Stimulated activated CD8-positive, alpha-beta memory T cell treated with anti-CD3 and anti-CD28 coated beads, Interleukin-12 subunit alpha, Interleukin-12 subunit beta, amount 100 ng/mL, for 24 hours (primary cell): ENCODE measurements around the gene MSI2.

Source experiments
- DNase-seq: peaks from one replicate; pipeline ENCODE4 v3.0.0-alpha.2; 2020; ENCODE audit errors: extremely low read depth

Gene MSI2

GRCh38 chr17:57368637-57369336 is 112.5 kb downstream of the MSI2 start:
- DNase-seq, result no peak

DNA sequence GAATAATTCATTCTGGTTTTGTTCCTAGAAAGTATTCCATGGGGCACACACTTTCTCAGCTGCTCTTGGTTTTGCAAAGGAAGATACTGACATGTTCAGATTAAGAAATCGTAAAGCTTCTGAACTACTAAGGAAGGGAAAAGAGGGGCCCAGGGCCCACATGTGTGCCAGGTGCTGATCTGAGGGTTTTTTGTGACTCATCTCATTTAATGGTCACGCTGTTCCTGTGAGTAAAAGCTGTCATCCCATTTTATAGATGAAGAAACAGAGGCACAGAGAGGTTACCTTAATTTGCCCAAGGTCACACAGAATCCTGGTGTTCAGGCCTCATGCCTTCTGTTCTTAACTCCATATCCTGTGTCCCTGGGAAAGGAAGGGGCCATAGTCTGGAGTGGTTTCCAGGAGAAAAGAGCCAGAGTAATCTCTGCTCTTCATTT is 113.2 kb downstream of the MSI2 start:
- DNase-seq, result no peak

DNA sequence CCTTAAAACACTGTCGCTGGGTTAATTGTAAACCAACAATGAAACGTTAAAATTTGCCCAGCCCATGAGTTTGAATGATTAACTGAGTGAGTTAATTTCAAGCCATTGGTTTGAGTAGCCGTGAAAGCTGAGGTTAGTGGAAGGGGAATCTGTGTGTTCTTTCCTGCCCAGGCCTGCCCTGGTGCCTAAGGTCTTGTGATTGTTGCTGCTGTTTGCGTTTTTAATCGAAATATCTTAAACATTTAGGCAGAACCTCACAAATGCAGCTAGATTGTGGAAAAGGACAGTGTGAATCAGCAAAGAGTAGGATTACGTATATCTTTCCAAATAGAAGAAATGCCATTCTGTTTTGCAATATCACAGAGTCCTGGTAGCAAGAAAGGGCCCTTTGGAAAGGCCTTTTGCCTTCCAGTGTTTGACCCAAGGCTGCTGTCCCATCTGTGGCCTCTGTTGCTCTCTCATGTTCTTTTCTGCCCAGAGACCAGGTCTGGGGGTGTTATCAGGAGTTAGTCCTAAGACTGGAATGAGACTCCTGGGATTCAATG is 113.8 kb downstream of the MSI2 start:
- no peak for DNase-seq

- no peak for DNase-seq
Measured at GRCh38 chr17:57370619-57371018, 114.3 kb downstream of the MSI2 start.

DNA sequence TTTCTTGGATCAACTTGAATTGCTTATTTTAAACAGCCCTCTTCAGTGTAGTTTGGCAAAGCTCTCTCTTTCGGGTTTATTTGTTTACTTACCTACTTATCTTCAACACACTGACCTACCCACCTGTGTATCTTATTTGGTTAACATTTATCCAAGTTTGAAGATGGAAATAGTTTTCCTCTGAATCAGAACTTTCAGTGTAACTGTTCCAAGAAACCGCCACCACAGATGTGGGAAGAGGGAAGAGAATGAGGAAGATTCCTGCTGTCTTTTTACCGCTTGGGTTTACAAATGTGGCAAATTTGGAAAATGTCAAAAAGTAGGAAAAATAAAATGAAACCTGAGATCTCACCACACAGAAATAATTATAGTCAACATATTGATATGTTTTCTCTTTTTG is 115.8 kb downstream of the MSI2 start:
- no peak for DNase-seq

GRCh38 chr17:57373048-57373447 is 116.7 kb downstream of the MSI2 start:
- DNase-seq, result no peak

- no peak for DNase-seq
Measured at GRCh38 chr17:57373756-57374155, 117.4 kb downstream of the MSI2 start.

DNA sequence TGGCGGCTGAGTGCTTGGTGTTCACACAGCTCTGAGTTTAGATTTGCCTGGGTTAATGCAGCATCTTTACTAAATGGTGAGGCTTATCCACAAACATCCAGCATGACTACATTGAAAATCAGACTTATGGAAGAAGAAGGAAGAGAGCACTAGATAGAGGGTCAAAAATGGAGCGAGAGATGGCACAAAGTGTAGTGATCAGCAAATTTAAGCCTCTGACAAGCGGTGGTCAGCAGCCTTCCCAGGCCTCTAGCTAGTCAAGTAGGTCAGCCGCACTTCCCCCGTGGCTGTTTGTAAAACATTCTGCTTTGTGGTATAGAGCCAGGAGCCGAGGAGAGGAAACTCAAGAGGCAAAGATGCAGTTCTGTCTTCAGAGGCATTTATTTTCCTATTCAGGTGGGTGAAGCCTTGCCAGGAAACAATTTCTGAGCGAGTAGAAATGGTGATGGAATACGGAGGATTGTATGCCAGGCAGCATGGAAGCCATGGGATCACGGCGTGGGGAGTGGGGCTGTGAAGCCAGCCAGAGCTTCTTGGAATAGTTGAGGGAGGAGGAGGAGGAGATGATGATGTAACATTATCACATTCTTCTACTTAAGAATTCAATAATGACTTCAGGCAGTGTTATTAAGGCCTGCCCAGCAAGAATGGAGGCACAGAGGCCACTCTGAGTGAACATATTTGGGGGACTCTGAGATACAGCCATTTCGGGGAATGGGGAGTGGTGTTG is 118.9 kb downstream of the MSI2 start:
- no peak for DNase-seq

DNA sequence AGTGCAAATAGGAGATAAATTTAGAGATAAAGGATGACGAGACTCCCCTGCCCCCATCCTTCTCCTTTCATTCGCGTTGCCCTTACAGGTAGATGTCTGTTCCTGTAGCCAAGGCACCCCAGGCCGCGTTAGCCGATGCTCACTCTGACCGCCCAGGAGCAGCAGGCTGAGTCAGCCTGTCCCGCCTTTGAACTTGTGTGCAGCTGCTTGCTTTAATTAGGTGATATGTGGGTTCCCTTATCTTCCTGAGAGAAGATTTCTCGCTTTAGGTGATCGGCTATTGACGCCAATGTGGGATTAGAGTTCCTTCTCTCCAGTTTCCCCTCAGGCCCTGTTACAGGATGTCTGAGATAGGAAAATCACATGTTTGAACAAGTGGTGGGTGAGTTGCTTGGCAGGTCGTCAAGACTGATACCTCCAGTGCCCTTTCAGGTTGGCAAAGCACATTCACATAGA is 119.5 kb downstream of the MSI2 start:
- no peak for DNase-seq

DNA sequence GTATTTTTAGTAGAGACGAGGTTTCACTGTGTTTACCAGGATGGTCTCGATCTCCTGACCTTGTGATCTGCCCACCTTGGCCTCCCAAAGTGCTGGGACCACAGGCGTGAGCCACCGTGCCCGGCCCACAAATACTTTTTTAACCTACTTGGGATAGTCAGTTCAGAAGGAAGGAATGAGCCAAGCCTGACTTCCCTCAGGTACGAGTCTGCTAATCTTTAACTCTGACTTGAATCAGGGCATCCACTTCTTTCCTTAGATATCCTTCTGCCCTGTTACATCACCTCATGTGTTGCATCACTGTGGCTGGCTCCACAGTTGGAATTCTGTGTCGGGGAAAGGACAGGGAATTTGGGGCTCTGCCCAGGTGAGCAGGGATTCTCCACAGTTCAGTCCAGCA is 120.8 kb downstream of the MSI2 start:
- no peak for DNase-seq

DNA sequence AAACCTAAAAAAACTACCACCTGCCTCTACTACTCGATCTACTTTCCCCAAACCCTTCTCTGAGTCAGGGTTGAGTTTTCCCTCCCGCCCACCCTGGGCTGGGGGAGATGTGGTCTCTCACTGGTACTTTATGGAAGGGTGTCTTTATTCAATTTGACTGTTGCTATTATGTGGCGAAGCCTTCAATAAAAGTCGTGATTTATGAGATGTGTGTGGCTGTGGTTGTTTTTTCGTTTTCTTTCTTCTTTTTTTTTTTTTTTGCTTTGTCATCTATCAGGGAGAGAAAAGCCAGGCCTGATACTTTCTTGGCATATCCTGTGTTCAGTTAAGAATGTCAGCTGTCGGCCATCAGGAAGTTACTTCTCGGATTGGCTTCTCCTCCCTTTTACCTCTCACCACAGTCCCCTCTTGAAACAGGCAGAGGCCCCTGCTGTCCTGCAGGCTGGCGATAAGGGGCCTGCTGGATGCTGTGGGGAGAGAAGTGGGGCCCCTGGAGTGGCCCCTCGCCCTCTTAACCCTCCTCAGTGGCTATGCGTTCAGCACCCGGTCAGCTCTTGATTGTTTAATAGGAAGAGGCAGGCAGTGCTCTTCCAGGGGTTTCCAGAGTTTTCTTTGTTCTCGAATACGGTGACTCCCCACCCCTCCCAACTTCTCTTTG is 123.0 kb downstream of the MSI2 start:
- DNase-seq, result no peak

DNA sequence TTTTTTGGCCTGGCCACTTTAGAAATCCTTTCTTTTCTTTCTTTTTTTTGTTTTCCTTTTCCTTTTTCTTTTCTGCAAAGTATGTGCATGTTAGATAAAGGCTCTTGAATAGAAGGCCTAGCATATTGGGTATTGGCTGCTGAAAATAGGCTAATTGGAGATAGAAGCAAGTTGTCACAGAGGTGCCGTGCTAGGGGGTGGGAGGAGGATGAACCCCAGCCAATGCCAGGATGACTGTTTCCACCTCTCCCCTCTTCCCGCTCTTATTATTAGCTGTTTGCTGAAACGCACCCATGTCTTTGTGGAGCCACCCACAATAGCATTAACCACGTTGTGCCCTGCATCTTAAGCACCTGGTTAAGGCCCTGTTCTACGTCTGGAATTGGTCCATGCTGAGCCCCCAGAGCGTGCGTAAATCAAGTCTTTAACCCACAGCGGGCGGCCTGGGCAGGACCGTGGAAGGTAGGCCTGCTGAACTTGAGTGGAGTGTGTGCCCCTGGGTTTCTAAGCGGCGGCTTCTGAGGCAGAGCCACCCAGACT is 123.6 kb downstream of the MSI2 start:
- no peak for DNase-seq

GRCh38 chr17:57381498-57381897 is 125.2 kb downstream of the MSI2 start:
- DNase-seq, result no peak

DNA sequence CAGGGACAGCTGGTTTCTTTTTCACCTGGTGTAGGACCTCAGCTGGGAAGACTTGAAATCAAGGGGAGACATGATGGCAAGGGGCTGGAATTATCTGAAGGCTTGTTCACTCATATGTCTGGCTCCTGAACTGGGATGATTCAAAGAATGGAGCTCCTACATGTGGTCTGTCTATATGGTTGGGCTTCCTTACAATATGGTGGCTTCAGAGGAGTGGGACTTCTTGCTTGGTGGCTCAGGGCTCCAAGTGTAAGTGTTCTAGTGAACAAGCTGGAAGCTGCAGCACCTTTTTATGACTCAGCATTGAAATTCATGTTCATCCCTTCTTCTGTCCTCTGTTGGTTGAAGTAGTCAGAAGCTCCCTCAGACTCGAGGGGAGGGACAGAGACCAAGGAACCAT is 127.9 kb downstream of the MSI2 start:
- no peak for DNase-seq

DNA sequence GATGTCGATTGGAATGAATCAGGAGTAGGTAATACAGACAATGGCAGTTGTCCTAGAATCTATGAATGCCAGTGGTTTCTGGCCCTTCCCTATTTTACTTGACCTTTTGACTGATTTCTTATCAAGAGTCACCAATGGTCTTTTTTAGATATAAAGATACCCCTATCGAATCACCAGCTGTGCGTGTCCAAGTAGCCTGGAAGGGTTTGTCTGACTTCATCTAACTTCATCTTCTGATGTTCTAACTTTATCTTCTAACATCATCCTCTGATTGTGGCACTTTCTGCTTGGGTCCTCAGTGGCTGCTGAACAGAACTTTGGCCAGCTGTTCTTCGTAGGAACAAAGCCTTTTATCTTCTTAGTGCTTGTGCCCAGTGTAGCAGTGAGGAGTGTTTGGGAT is 129.7 kb downstream of the MSI2 start:
- no peak for DNase-seq

- DNase-seq, result no peak
Measured at GRCh38 chr17:57387575-57387974, 131.3 kb downstream of the MSI2 start.

DNA sequence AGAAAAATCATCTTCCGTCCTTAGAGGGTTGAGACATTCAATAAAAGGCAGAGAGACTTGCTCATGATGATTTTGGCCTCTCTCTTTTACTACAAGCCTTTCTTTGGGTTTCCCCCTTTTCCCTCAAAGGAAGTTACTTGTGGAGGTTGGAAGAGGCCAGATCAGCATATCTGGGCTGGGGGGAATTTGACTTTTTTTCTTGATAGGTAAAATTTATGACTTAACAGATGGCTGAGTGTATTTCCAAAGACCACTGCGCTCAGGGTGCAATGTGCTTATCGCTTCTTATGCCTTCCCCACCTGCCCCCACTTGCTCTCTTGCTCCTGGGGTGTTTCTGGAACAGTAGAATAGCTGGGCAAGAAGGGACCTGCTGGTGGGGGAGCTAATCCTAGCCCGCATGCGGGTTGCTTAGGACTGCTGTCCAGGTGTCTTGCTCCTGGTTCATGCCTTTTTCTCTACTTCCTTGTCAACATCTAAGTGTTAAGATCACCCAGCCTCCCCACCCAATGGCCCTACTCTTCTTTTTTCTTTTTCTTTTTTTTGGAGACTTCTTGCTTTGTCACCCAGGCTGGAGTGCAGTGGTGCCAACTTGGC is 131.9 kb downstream of the MSI2 start:
- DNase-seq, result no peak

DNA sequence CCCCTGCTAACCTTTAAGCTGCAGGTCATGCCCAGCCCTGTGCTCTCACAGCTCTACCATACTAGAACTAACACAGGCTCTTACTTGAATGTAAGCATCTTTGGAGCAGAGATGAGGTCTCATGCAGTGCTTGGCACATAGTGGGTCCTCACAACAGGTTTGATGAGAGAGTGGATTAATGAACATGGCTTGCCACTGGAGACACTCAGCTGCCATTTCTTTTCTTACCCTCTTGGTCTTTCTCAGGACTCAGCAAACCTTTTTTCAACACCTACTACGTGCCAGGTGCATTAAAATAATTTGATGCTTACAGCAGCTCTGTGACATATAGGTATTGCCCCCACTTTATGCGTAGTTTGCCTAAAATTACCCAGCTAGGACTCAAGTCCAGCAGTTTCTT is 133.2 kb downstream of the MSI2 start:
- no peak for DNase-seq

DNA sequence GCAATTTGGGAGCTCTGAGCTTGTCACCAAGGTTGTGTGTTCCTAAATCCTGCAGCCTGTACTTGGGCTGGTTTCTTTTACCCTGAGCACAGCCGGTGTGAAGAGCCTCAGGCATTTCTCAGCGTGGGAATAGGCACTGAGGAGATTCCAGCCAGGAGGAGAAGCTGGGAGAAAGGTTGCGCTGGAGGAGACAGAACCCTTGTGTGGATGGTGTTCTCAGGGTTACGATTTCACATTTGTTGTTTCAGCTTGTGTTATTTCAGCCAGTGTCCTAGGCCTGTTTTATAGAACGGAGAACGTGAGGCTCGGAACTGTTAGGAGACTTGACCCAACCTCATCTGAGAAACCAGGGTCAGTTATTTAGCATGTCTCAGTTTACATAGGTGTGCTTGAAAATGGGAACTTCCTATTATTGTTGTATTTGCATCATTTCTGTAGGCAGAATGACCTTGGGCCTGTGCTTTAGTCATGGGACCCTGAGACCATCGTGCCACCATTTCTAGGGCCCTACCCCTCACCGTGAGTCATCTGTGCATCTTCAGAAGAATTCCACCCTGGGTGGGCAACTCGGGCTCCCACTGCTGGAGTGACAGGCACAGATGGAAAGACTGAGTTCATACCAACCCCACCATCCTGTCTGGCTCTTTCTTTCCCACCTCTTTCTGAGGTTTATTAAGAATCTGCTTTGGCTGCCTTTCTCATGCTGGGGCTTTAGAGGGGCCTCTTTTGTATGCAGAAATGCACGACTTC is 134.9 kb downstream of the MSI2 start:
- DNase-seq, result no peak

DNA sequence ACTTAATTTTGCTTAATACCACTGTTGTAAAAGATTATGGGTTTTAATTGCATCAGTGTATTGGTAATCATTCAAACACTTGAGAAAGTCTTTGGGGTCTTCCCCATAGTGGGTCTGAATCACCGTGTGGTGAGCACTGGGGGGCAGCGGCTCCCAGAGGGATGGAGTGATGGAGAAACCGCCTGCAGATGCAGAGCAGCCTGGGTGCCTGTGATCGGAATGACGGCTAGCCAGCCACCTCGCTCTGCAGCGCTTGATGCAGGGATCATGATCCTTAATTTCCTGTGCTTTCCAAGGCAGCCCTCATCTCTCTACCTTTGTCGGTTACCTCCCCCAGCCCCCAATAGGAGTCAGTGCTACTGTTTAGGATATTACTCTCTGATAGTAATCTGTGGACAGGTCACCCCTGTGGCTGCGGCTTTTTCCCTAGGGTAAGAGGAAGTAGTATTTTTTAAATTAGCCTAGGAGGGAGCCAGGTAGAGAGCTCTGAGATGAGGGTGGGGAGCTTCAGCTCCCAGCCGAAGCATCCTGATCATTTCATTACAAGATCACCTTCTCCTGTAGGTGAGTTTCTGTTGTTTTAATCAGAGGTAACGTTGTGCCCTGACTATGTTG is 135.6 kb downstream of the MSI2 start:
- no peak for DNase-seq

- no peak for DNase-seq
Measured at GRCh38 chr17:57393368-57393767, 137.0 kb downstream of the MSI2 start.
